GM10248 (cell line): ENCODE measurements around the gene ANAPC16.

Experiments used
- CTCF ChIA-PET: fragments of 300-600 bp; sonication (Branson Sonifier 250); formaldehyde crosslinking; extraction: SDS; loops from one replicate; lab custom pipeline; 2021; ENCODE audit warnings: antibody characterized with exemption; lab: Yijun Ruan, JAX
- POLR2A ChIA-PET: fragments of 350-650 bp; sonication (Branson Sonifier 250); formaldehyde crosslinking; extraction: SDS; loops from one replicate; lab custom pipeline; 2020; ENCODE audit warnings: antibody characterized with exemption; lab: Yijun Ruan, JAX
- DNase-seq: peaks from one replicate; pipeline ENCODE4 v3.0.0; 2012; ENCODE audit errors: extremely low spot score
- CTCF ChIP-seq: IDR thresholded peaks from 2 replicates; pipeline ENCODE4 v1.5.1; 2012; ENCODE audit warnings: mild to moderate bottlenecking, low read depth; ENCODE audit errors: extremely low read depth, missing control alignments, control extremely low read depth

The ANAPC16 gene

DNA sequence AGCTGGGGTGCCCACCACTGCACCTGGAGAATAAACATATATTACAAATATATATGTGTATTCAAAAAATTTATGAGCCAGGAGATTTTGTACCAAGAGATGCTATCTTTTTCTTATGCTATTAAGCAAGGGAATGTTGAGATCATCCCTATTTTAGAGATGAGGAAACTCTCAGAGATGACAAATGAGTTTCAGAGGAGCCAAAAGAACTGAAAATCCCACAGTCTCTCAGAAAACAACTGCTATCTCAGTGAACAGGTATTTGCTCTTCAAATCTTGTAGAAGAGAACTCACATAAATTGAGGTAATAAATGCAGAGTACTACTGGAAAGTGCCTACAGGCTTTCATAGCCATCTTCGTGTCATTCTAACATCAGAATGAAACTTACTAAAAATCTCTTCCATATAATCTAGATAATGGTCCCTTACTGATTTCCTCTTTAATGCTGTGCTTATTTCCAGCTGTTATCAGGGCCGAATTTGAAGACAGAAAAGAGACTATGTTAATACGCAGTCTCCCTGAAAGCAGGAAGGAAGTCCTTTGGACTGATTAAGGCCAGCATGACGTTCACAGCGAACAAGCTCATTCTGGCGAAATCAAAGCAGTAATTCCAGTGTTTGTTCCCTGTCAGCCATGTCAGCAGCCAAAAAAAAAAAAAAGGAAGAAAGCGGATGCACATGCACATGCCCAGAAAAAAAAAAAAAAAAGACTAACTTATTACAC is 29.4 kb upstream of the ANAPC16 start:
- no peak for TF ChIP-seq CTCF
- no peak for DNase-seq
- POLR2A ChIA-PET: interaction anchor here (0.7 kb wide), 1 partner anchor 91 kb away, joined by 5 read pairs; no protein-coding TSS in a partner anchor
- CTCF ChIA-PET: interaction anchor here (1.7 kb wide), 1 partner anchor 12 kb away, joined by 7 read pairs; no protein-coding TSS in a partner anchor

GRCh38 chr10:72186982-72187330 is 28.9 kb upstream of the ANAPC16 start:
- ChIA-PET POLR2A (interaction anchor here (0.7 kb wide), 1 partner anchor 92 kb away, joined by 5 read pairs; no protein-coding TSS in a partner anchor), CTCF (no interaction called here)
- TF ChIP-seq CTCF: no peak
- no peak for DNase-seq

DNA sequence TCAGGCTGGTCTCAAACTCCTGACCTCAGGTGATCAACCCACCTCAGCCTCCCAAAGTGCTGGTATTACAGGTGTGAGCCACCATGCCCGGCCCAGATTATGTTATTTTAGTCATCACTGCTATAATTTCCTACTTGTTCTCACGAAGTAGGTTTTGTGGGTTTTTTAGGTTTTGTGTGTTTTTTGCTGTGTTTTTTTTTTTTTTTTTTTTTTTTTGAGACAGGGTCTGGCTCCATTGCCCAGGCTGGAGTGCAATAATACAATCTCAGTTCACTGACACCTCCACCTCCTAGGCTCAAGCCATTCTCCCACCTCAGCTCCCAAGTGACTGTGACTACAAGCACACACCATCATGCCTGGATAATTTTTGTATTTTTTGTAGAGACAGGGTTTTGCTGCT is 20.9 kb upstream of the ANAPC16 start:
- CTCF ChIA-PET: no interaction called here
- POLR2A ChIA-PET: no interaction called here

GRCh38 chr10:72200883-72201282 is 14.9 kb upstream of the ANAPC16 start:
- TF ChIP-seq CTCF: no peak
- POLR2A ChIA-PET: no interaction called here
- no peak for DNase-seq
- CTCF ChIA-PET: interaction anchor here (1.1 to 1.3 kb wide), 3 partner anchors 11 to 85 kb away, joined by 3 to 4 read pairs (median 3); no protein-coding TSS in a partner anchor

More for the DNA sequence above, 20.9 kb upstream of the ANAPC16 start:
- no peak for DNase-seq
- no peak for TF ChIP-seq CTCF

- DNase-seq: no peak
- POLR2A ChIA-PET: no interaction called here
- CTCF ChIA-PET: interaction anchor here (0.7 to 1.3 kb wide), 4 partner anchors 12 to 153 kb away, joined by 3 to 4 read pairs (median 3); no protein-coding TSS in a partner anchor
- no peak for TF ChIP-seq CTCF
Measured at GRCh38 chr10:72201293-72201692, 14.5 kb upstream of the ANAPC16 start.

- no peak for TF ChIP-seq CTCF
- DNase-seq: no peak
- ChIA-PET POLR2A (no interaction called here), CTCF (interaction anchor here (1.2 to 1.3 kb wide), 2 partner anchors 11 to 29 kb away, joined by 3 to 4 read pairs; partner anchors contain the start of gene ANAPC16)
Measured at GRCh38 chr10:72204296-72204695, 11.5 kb upstream of the ANAPC16 start.
